SK-MEL-5 (cell line): ENCODE data around the gene SCARB1. TPM values are rescaled to one million over a fixed set of nuclear protein-coding genes. Genes with fewer than 3 reads are reported as not detected.

Source experiments
- DNase-seq: peaks from one replicate; pipeline ENCODE4 v3.0.0-alpha.2; 2016; ENCODE audit warnings: low read depth, low spot score
- in situ Hi-C: cut with HindIII; loops from 2 replicates; pipeline ENCODE4 v1.10.0; 2016; ENCODE audit warnings: low sequenced_read_pairs, high pct_unique_total_duplicates, low pct_unique_long_range_greater_than_20kb
- total RNA-seq: library from RNA; depleted of rRNA; stranded (reverse); fragments of >200 nt; shearing (Covaris generic); gene quantifications from 2 replicates; pipeline ENCODE4 v1.2.3, GENCODE V29; 2014

The SCARB1 gene
- total RNA-seq, 1 experiment from 2014 or later, result 193 TPM

- in situ Hi-C loops, result no loop called here
These were observed 86.0 kb downstream of the SCARB1 start for GRCh38 chr12:124777399-124778372.

GRCh38 chr12:124776125-124776513, 87.5 kb downstream of the SCARB1 start:
- in situ Hi-C loops, result no loop called here
- no peak for DNase-seq

More at GRCh38 chr12:124777399-124778372, 86.0 kb downstream of the SCARB1 start:
- no peak for DNase-seq

GRCh38 chr12:124774462-124775167, 89.0 kb downstream of the SCARB1 start:
- in situ Hi-C loops, result no loop called here
- DNase-seq, result peak; percentile 75

- in situ Hi-C loops, result no loop called here
- no peak for DNase-seq
These were observed 89.6 kb downstream of the SCARB1 start for GRCh38 chr12:124774054-124774461.

- in situ Hi-C loops, result no loop called here
These were observed 91.1 kb downstream of the SCARB1 start for GRCh38 chr12:124772289-124773170.

GRCh38 chr12:124771462-124772288, 92.0 kb downstream of the SCARB1 start:
- in situ Hi-C loops, result no loop called here
- DNase-seq, result peak; percentile 78

More at GRCh38 chr12:124772289-124773170, 91.1 kb downstream of the SCARB1 start:
- DNase-seq, result no peak

GRCh38 chr12:124770728-124771127, 92.9 kb downstream of the SCARB1 start:
- no peak for DNase-seq
- in situ Hi-C loops, result no loop called here

- in situ Hi-C loops, result no loop called here
These were observed 93.7 kb downstream of the SCARB1 start for GRCh38 chr12:124769881-124770512.

GRCh38 chr12:124769163-124769530, 94.5 kb downstream of the SCARB1 start:
- in situ Hi-C loops, result no loop called here
- DNase-seq, result no peak

More at GRCh38 chr12:124769881-124770512, 93.7 kb downstream of the SCARB1 start:
- DNase-seq, result no peak

GRCh38 chr12:124768452-124769162, 95.1 kb downstream of the SCARB1 start:
- in situ Hi-C loops, result no loop called here
- DNase-seq, result no peak

GRCh38 chr12:124767066-124767821, 96.4 kb downstream of the SCARB1 start:
- peak; percentile 67 for DNase-seq
- in situ Hi-C loops, result no loop called here

- no peak for DNase-seq
- in situ Hi-C loops, result no loop called here
These were observed 97.0 kb downstream of the SCARB1 start for GRCh38 chr12:124766727-124767065.

GRCh38 chr12:124765581-124766489, 97.8 kb downstream of the SCARB1 start:
- in situ Hi-C loops, result no loop called here

GRCh38 chr12:124764870-124765580, 98.6 kb downstream of the SCARB1 start:
- in situ Hi-C loops, result no loop called here
- DNase-seq, result no peak

More at GRCh38 chr12:124765581-124766489, 97.8 kb downstream of the SCARB1 start:
- no peak for DNase-seq
